KMS-11 (cell line): ENCODE measurements around the gene CEP19.
"Not testable (repeated sequence)": the region's sequence is repeated elsewhere in the genome, so short reads cannot be mapped to it uniquely, and the experiment has no call there.

Experiments used
- H2AFZ ChIP-seq: fragments of 200-600 bp; sonication (generic); 2 replicates; pipeline ENCODE4 v1.6.1; 2016; ENCODE audit warnings: antibody characterized with exemption, mixed run types, low read depth
- H3K27ac ChIP-seq: fragments of 200-600 bp; sonication (generic); 2 replicates; pipeline ENCODE4 v1.6.1; 2016; ENCODE audit warnings: mild to moderate bottlenecking, mixed run types
- H3K27me3 ChIP-seq: fragments of 200-600 bp; sonication (generic); 2 replicates; pipeline ENCODE4 v1.6.1; 2017; ENCODE audit warnings: mild to moderate bottlenecking, low read depth, mixed run types, moderate library complexity; ENCODE audit not compliant: insufficient read depth
- H3K36me3 ChIP-seq: fragments of 200-600 bp; sonication (generic); 2 replicates; pipeline ENCODE4 v1.6.1; 2017; ENCODE audit warnings: mild to moderate bottlenecking, mixed run types; ENCODE audit not compliant: insufficient read depth
- H3K4me1 ChIP-seq: fragments of 200-600 bp; sonication (generic); 2 replicates; pipeline ENCODE4 v1.6.1; 2016; ENCODE audit warnings: mild to moderate bottlenecking, low read depth, mixed run types; ENCODE audit not compliant: poor library complexity, severe bottlenecking
- H3K4me2 ChIP-seq: fragments of 200-600 bp; sonication (generic); 2 replicates; pipeline ENCODE4 v1.7.0; 2016; ENCODE audit warnings: mild to moderate bottlenecking, mixed run types
- H3K4me3 ChIP-seq: fragments of 200-600 bp; sonication (generic); IDR thresholded peaks from 2 replicates; pipeline ENCODE4 v1.6.1; 2017; ENCODE audit warnings: low read depth, low read length, mixed read lengths; ENCODE audit not compliant: insufficient read depth
- H3K79me2 ChIP-seq: fragments of 200-600 bp; sonication (generic); 2 replicates; pipeline ENCODE4 v1.6.1; 2016; ENCODE audit warnings: low read depth, mixed run types; ENCODE audit not compliant: insufficient read depth
- H3K9ac ChIP-seq: fragments of 200-600 bp; sonication (generic); 2 replicates; pipeline ENCODE4 v1.6.1; 2016; ENCODE audit warnings: mild to moderate bottlenecking, mixed run types
- H4K20me1 ChIP-seq: fragments of 200-600 bp; sonication (generic); 2 replicates; pipeline ENCODE4 v1.6.1; 2016; ENCODE audit warnings: mild to moderate bottlenecking, mixed run types; ENCODE audit not compliant: insufficient read depth
- CTCF ChIP-seq: fragments of 200-600 bp; sonication (generic); conservative IDR thresholded peaks from 2 replicates; pipeline ENCODE4 v1.6.1; 2017; ENCODE audit warnings: low read depth, mild to moderate bottlenecking, antibody characterized with exemption, low read length, moderate library complexity, mixed read lengths

CEP19 gene

GRCh38 chr3:196753201-196753600 lies 41.2 kb upstream of the CEP19 start:
- H3K4me1 ChIP-seq: no peaks in the 10 kb centered on the region
- H4K20me1 ChIP-seq: no peaks in the 10 kb centered on the region
- H3K79me2 ChIP-seq: peaks cover 91% of the 10 kb centered on the region
- H2AFZ ChIP-seq: no peak overlapping the region
- no peak for TF ChIP-seq CTCF
- H3K36me3 ChIP-seq: 0 out of 2 replicates have a peak, but pooled peaks cover 7% of the 10 kb centered on the region
- no peak overlapping the region for H3K27ac ChIP-seq
- no peak overlapping the region for H3K4me2 ChIP-seq
- H3K9ac ChIP-seq: no peak overlapping the region
- no peak overlapping the region for H3K4me3 ChIP-seq
- H3K27me3 ChIP-seq: no peaks in the 10 kb centered on the region

- H3K4me3 ChIP-seq: no peak overlapping the region
- no peaks in the 10 kb centered on the region for H3K27me3 ChIP-seq
- H2AFZ ChIP-seq: no peak overlapping the region
- peaks cover 9% of the 10 kb centered on the region; the same call in 1 of the 2 replicates for H4K20me1 ChIP-seq
- H3K27ac ChIP-seq: no peak overlapping the region
- peaks cover 96% of the 10 kb centered on the region for H3K79me2 ChIP-seq
- H3K9ac ChIP-seq: no peak overlapping the region
- no peak for TF ChIP-seq CTCF
- H3K4me2 ChIP-seq: no peak overlapping the region
- peaks cover 2% of the 10 kb centered on the region for H3K4me1 ChIP-seq
- peaks cover 5% of the 10 kb centered on the region; the same call in 1 of the 2 replicates for H3K36me3 ChIP-seq
Measured at GRCh38 chr3:196749125-196749524, 37.1 kb upstream of the CEP19 start.

GRCh38 chr3:196743569-196743968 lies 31.5 kb upstream of the CEP19 start:
- not testable (repeated sequence) for H3K27ac ChIP-seq, H3K27me3 ChIP-seq, H3K9ac ChIP-seq, H3K4me2 ChIP-seq, H2AFZ ChIP-seq, H3K4me3 ChIP-seq, H3K36me3 ChIP-seq
- H3K4me1 ChIP-seq: peaks cover 27% of the 10 kb centered on the region
- peaks cover 84% of the 10 kb centered on the region for H3K79me2 ChIP-seq
- H4K20me1 ChIP-seq: peaks cover 13% of the 10 kb centered on the region; the same call in 1 of the 2 replicates

GRCh38 chr3:196741249-196741889 lies 29.3 kb upstream of the CEP19 start:
- peak overlapping the region; percentile 72 for H3K4me2 ChIP-seq
- TF ChIP-seq CTCF: no peak
- H3K36me3 ChIP-seq: peaks cover 4% of the 10 kb centered on the region; the same call in 1 of the 2 replicates
- H3K79me2 ChIP-seq: peaks cover 62% of the 10 kb centered on the region
- peaks cover 27% of the 10 kb centered on the region for H3K4me1 ChIP-seq
- peak overlapping the region; percentile 93; the same call in 1 of the 2 replicates for H3K9ac ChIP-seq
- peaks cover 5% of the 10 kb centered on the region; the same call in 1 of the 2 replicates for H4K20me1 ChIP-seq
- H3K27ac ChIP-seq: peak overlapping the region; percentile 94
- peak overlapping the region; percentile 96 for H3K4me3 ChIP-seq
- H3K27me3 ChIP-seq: no peaks in the 10 kb centered on the region
- no peak overlapping the region for H2AFZ ChIP-seq
